Neural progenitor cell (in vitro differentiated cells): ENCODE measurements around the gene ASAP2. TPM values are rescaled to one million over a fixed set of nuclear protein-coding genes. Genes with fewer than 3 reads are reported as not detected.

Experiments used
- DNase-seq: peaks from one replicate; pipeline ENCODE4 v3.0.0-alpha.2; 2016; ENCODE audit warnings: low spot score
- H2AFZ ChIP-seq: fragments of 200-600 bp; sonication (generic); replicated peaks from 2 replicates; pipeline ENCODE4 v1.6.1; 2016; ENCODE audit warnings: antibody characterized with exemption
- H3F3A ChIP-seq: fragments of 200-600 bp; sonication (generic); 2 replicates; pipeline ENCODE4 v1.6.1; 2016; ENCODE audit warnings: antibody characterized with exemption, low read depth
- H3K27ac ChIP-seq: fragments of 200-600 bp; sonication (generic); 2 replicates; pipeline ENCODE4 v1.5.1; 2016; ENCODE audit warnings: mild to moderate bottlenecking
- H3K27me3 ChIP-seq: fragments of 200-600 bp; sonication (generic); 2 replicates; pipeline ENCODE4 v1.6.1; 2016; ENCODE audit warnings: mild to moderate bottlenecking, moderate library complexity
- H3K36me3 ChIP-seq: fragments of 200-600 bp; sonication (generic); 2 replicates; pipeline ENCODE4 v1.5.1; 2016
- H3K4me1 ChIP-seq: fragments of 200-600 bp; sonication (generic); 2 replicates; pipeline ENCODE4 v1.6.1; 2016; ENCODE audit warnings: mixed run types
- H3K4me2 ChIP-seq: fragments of 200-600 bp; sonication (generic); 2 replicates; pipeline ENCODE4 v1.6.1; 2016
- H3K4me3 ChIP-seq: fragments of 200-600 bp; sonication (generic); 2 replicates; pipeline ENCODE4 v1.5.1; 2016
- H3K79me2 ChIP-seq: fragments of 200-600 bp; sonication (generic); 2 replicates; pipeline ENCODE4 v1.6.1; 2016; ENCODE audit warnings: low read depth
- H3K9ac ChIP-seq: fragments of 200-600 bp; sonication (generic); 2 replicates; pipeline ENCODE4 v1.6.1; 2016
- H3K9me3 ChIP-seq: fragments of 200-600 bp; sonication (generic); 2 replicates; pipeline ENCODE4 v1.5.1; 2016; ENCODE audit warnings: low read depth
- H4K20me1 ChIP-seq: fragments of 200-600 bp; sonication (generic); 2 replicates; pipeline ENCODE4 v1.6.1; 2016; ENCODE audit warnings: low read depth
- H3K27ac Mint-ChIP-seq: 3 replicates; pipeline ENCODE4 v1.8.0; 2021; ENCODE audit warnings: mixed read lengths
- H3K27me3 Mint-ChIP-seq: 2 replicates; pipeline ENCODE4 v1.8.0; 2022; ENCODE audit warnings: low read depth, mild to moderate bottlenecking, inconsistent platforms, moderate library complexity, mixed read lengths; ENCODE audit not compliant: insufficient read depth
- H3K36me3 Mint-ChIP-seq: 3 replicates; pipeline ENCODE4 v1.8.0; 2021; ENCODE audit warnings: mixed read lengths
- H3K4me1 Mint-ChIP-seq: 3 replicates; pipeline ENCODE4 v1.8.0; 2021; ENCODE audit warnings: mixed read lengths
- H3K4me3 Mint-ChIP-seq: 3 replicates; pipeline ENCODE4 v1.8.0; 2021; ENCODE audit warnings: mild to moderate bottlenecking, moderate library complexity, mixed read lengths
- H3K9me3 Mint-ChIP-seq: 3 replicates; pipeline ENCODE4 v1.8.0; 2020; ENCODE audit warnings: mixed read lengths
- CTCF ChIP-seq: fragments of 200-600 bp; sonication (generic); IDR thresholded peaks from 2 replicates; pipeline ENCODE4 v1.5.1; 2017; ENCODE audit warnings: antibody characterized with exemption, mild to moderate bottlenecking
- EZH2 ChIP-seq: fragments of 200-600 bp; sonication (generic); IDR thresholded peaks from 2 replicates; pipeline ENCODE4 v1.6.1; 2017; ENCODE audit warnings: antibody characterized with exemption, mild to moderate bottlenecking, moderate library complexity
- EZH2phosphoT487 ChIP-seq: fragments of 200-600 bp; sonication (generic); IDR thresholded peaks from 2 replicates; pipeline ENCODE4 v1.6.1; 2017; ENCODE audit warnings: antibody characterized with exemption
- total RNA-seq: library from RNA; depleted of rRNA; stranded (reverse); fragments of >200 nt; gene quantifications from 2 replicates; pipeline ENCODE4 v1.2.3, GENCODE V29; 2015; ENCODE audit warnings: low replicate concordance

ASAP2 gene
- total RNA-seq, 1 donor from 2014 or later = 31.7 TPM

GRCh38 chr2:9300829-9301453 lies 94.3 kb downstream of the ASAP2 start:
- Histone ChIP-seq H3K9ac (no peak overlapping the region), H3K4me2 (no peak overlapping the region), H3F3A (no peaks in the 10 kb centered on the region), H3K4me1 (no peaks in the 10 kb centered on the region), H3K27ac (no peak overlapping the region), H3K9me3 (no peaks in the 10 kb centered on the region), H3K36me3 (no peaks in the 10 kb centered on the region), H2AFZ (no peak overlapping the region), H4K20me1 (peaks cover 25% of the 10 kb centered on the region), H3K27me3 (no peaks in the 10 kb centered on the region), H3K4me3 (no peak overlapping the region), H3K79me2 (peaks cover 3% of the 10 kb centered on the region)
- Mint-ChIP-seq H3K27me3 (peaks cover 2% of the 10 kb centered on the region), H3K9me3 (no peaks in the 10 kb centered on the region), H3K4me1 (peaks cover 8% of the 10 kb centered on the region), H3K4me3 (no peak overlapping the region), H3K27ac (no peak overlapping the region), H3K36me3 (peaks cover 11% of the 10 kb centered on the region)
- TF ChIP-seq CTCF (no peak), EZH2phosphoT487 (no peak), EZH2 (no peak)
- DNase-seq = no peak

GRCh38 chr2:9302755-9303154 lies 96.1 kb downstream of the ASAP2 start:
- Histone ChIP-seq H3K27me3 (no peaks in the 10 kb centered on the region), H3K36me3 (no peaks in the 10 kb centered on the region), H2AFZ (no peak overlapping the region), H3K4me3 (no peak overlapping the region), H3K9me3 (no peaks in the 10 kb centered on the region), H3K4me2 (no peak overlapping the region), H3K9ac (no peak overlapping the region), H3K27ac (no peak overlapping the region), H3F3A (no peaks in the 10 kb centered on the region), H3K79me2 (no peaks in the 10 kb centered on the region), H3K4me1 (no peaks in the 10 kb centered on the region), H4K20me1 (peaks cover 25% of the 10 kb centered on the region)
- Mint-ChIP-seq H3K9me3 (no peaks in the 10 kb centered on the region), H3K4me1 (peaks cover 8% of the 10 kb centered on the region), H3K27me3 (peaks cover 2% of the 10 kb centered on the region), H3K36me3 (peaks cover 13% of the 10 kb centered on the region), H3K27ac (no peak overlapping the region), H3K4me3 (no peak overlapping the region)
- no peak for TF ChIP-seq EZH2
- TF ChIP-seq CTCF = no peak
- no peak for TF ChIP-seq EZH2phosphoT487
- DNase-seq = no peak

GRCh38 chr2:9303528-9304225 lies 97.1 kb downstream of the ASAP2 start:
- H3K4me3 ChIP-seq = no peak overlapping the region
- no peak overlapping the region for H2AFZ ChIP-seq
- TF ChIP-seq EZH2phosphoT487 (no peak), CTCF (no peak), EZH2 (no peak)
- H3F3A ChIP-seq = no peaks in the 10 kb centered on the region
- Mint-ChIP-seq H3K9me3 (no peaks in the 10 kb centered on the region), H3K4me1 (peaks cover 8% of the 10 kb centered on the region), H3K36me3 (peaks cover 10% of the 10 kb centered on the region), H3K4me3 (no peak overlapping the region), H3K27me3 (peaks cover 2% of the 10 kb centered on the region), H3K27ac (peak overlapping the region; percentile 32)
- H3K27ac ChIP-seq = no peak overlapping the region
- no peak for DNase-seq
- peaks cover 25% of the 10 kb centered on the region for H4K20me1 ChIP-seq
- H3K9me3 ChIP-seq = no peaks in the 10 kb centered on the region
- H3K27me3 ChIP-seq = no peaks in the 10 kb centered on the region
- H3K9ac ChIP-seq = no peak overlapping the region
- H3K4me2 ChIP-seq = no peak overlapping the region
- H3K79me2 ChIP-seq = no peaks in the 10 kb centered on the region
- no peaks in the 10 kb centered on the region for H3K36me3 ChIP-seq
- no peaks in the 10 kb centered on the region for H3K4me1 ChIP-seq
